NCI-H1930 (cell line): ENCODE measurements around the gene SCYGR4.
"Not testable (repeated sequence)": the region's sequence is repeated elsewhere in the genome, so short reads cannot be mapped to it uniquely, and the experiment has no call there.

Experiments used
- DNase-seq, 2 experiments: peaks; one replicate each; lab custom pipeline; 2025; lab: John Stamatoyannopoulos, UW

SCYGR4 gene

DNA sequence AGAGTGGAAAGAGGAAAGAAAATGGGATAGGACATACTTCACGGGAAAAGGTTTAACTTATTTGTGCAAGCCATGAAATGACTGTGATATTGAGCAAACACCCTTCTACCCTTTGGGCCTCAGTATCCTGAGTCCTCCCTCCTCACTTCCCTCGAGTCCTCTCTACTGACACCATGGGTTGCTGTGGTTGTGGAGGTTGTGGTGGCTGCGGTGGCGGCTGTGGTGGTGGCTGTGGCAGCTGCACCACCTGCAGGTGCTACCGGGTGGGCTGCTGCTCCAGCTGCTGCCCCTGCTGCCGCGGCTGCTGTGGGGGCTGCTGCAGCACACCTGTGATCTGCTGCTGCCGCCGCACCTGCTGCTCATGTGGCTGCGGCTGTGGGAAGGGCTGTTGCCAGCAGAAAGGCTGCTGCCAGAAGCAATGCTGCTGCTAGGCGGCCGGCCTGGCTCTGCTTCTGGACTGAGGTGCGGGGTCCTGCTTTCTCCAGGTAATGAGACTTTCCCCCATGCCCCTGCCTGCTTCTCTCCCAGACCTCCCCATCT is 49.4 kb downstream of the SCYGR4 start, which contains the start of gene SCYGR5:
Gene SCYGR5 (plus strand): TSS at position 174 of the 540 bp plus-strand sequence. CDS start 0 bp downstream, at position 174.
- DNase-seq = not testable (repeated sequence)
